Activated CD4-positive, CD25-positive, alpha-beta regulatory T cell treated with anti-CD3 and anti-CD28 coated beads, Interleukin-2, amount 50 U/mL, for 72 hours (primary cell): ENCODE measurements around the gene AKT3.

Source experiments
- DNase-seq: peaks from one replicate; pipeline ENCODE4 v3.0.0; 2021

The AKT3 gene

DNA sequence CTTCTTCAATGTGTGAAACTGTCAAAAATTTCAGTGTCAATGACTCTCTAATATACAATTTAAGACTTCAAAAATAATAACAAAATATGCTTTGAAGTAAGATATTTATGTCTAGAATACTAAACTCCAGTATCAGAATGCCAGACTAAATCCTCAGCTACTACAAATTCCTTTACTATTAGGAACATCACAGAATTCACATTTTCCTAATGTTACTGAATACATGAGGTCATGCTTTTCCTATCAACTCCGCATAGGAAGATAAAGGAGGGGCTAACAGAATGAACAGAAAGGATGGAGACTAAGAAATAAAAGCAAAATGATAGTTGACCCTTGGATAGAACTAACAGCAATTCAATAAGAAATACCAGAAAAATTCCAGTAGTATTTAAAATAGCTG is 301.5 kb downstream of the AKT3 start:
- DNase-seq, result no peak

DNA sequence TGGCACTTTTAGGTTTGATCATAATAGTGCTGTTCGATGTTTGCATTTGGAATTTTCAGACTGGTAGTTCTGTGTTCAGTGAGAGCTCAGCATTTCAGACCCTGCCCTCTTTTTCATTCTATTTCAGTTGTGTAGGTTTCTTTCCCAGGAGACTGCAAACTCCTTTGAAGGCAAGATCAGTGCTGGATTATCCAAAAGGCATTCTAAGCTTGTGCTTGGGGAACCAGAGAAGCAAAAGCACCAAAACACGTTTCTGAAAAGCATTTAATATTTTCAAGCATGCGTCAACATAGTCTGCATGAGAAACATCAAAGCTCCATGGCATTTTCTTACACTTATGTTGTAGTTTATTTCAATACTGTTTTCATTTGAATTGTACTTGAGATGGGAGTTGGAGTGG is 302.2 kb downstream of the AKT3 start:
- no peak for DNase-seq

DNA sequence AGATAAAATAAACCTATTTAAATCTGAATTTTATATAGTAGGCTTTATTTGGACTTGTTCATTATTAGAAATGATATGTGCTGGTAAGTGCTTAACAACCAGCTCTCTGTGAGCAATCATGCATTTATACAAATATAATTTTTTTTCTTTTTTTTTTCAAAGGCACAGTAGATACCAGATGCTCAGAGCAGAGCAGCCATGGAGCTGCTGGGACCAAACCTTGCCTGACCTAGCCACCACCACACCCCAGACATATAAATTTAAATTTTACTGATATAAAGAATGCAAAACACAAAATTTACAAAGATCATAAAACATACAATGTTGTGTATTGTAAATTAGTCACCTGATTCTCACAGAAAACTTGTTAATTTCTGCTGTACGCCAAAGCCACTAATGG is 303.6 kb downstream of the AKT3 start:
- DNase-seq, result no peak

DNA sequence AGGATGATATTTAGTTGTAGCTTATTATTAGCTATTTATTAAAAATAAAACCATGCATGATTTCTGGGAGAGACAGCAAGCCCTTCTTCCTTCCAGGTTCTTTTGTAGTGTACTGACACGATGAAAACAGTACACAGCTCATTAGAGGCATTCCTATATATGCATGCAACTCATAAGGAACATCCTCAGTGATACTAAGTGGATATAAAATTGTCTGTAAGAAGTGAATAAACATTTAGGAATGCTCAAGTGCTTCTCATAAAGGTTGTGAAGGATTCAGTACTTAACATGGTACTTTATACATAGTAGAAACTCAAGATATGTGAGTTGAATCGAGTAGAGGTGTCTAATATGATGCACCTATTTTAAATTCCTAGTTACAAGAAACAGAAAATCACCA is 306.5 kb downstream of the AKT3 start:
- DNase-seq, result no peak

DNA sequence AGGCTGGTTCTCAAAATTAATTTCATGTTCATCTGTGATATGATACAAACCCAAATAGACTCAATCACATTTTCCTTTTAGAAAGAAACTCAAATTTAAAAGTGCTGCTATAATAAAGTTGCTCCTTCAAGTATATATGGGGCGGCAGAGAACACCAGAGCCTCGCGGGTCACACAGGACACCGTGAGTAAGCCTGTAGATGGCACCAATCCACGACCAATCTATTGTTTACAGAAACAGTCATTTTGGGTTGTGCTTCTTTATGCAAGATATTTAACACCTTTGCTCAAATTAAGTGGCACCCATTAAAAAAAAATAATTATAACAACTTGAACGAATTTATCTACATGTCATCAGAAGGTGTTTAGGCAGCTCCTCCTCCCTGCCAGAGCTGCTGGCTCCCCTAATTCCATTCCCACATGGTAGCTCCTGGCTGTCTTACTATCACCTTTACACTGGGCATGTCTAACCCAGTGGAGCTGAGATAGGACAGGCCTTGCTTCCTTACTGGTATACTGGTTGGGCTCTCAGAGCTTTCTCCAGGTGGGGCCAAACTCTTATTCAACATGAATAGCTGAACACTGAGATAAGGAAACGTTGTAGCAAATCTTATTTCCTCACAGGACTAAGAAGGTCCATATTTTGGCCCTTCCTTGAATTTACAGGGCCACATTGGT is 307.2 kb downstream of the AKT3 start:
- DNase-seq, result no peak

DNA sequence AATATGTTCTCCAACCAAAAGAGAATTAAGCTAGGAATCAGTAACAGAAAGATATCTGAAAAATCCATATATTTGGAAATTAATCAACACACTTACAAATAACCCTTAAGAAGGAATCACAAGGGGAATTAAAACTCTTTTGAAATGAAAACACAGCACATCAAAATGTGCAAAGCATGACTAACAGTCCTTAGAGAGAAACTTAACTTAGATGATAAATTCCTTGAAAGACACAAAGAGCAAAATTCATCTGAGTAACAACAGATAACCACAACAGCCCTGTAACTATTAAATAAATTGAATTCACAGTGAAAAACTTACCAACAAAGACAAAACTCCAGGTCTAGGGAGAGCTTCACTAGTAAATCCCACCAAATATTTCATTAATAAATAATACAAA is 310.4 kb downstream of the AKT3 start:
- no peak for DNase-seq

DNA sequence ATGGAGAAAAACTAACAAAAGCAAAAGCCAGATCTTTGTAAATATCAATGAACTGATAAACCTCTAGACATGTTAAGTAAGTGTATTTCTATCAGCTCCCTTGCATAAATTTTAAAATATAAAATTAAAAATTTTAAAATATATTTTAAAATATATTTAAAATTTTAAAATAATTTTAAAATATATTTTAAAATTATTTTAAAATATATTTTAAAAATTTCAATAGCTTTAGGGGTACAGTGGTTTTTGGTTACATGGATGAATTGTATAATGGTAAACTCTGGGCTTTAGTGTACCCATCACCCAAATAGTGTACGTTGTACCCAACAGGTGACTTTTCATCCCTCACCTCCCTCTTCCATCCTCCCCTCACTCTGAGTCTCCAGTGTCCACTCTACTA is 315.0 kb downstream of the AKT3 start:
- no peak for DNase-seq

DNA sequence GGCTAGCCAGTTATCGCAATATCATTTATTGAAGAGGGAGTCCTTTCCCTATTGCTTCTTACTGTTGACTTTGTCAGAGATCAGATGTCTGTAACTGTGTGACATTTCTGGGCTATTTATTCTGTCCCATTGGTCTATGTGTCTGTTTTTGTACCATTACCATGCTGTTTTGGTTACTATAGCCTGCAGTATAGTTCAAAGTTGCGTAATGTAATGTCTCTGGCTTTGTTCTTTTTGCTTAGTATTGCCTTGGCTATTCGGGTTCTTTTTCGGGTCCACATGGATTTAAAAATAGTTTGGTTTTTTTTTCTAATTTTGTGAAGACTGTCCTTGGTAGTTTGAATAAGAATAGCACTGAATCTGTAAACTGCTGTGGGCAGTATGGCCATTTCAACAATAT is 320.5 kb downstream of the AKT3 start:
- DNase-seq, result no peak

DNA sequence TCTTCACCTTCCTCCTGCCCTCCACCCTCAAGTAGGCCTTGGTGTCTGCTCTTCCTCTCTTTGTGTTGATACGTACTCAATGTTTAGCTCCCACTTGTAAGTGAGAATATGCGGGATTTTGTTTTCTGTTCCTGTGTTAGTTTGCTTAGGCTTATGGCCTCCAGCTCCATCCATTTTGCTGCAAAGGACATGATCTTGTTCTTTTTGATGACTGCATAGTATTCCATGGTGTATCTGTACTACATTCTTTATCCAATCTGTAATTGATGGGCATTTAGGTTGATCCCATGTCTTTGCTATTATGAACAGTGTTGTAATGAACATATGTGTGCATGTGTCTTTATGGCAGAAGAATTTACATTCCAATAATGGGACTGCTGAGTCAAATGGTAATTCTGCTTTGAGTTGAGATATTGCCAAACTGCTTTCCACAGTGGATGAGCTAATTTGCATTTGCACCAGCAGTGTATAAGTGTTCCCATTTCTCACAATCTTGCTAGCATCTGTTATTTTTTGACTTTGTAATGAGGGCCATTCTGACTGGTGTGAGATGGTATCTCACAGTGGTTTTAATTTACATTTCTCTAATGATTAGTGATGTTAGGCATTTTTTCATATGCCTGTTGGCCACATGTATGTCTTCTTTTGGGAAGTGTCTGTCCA is 321.5 kb downstream of the AKT3 start:
- no peak for DNase-seq

DNA sequence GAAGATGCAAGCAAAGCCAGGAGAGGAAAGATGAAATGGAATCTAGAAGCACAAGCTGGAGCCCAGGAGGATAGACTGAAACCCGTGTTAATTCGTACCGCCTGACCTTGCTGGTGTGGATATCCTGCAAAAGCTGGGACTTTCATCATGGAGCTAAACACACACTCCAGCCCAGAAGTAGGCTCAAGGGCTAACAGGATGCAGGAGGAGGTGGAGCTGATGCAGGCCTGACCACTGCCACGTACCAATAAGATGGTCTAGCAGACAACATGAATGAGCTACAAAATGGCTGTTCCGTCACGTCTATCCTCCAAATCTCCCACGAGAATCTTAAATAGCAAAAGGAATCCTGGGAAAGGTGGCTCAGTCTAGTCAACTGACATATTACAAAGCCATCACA is 323.9 kb downstream of the AKT3 start:
- no peak for DNase-seq

DNA sequence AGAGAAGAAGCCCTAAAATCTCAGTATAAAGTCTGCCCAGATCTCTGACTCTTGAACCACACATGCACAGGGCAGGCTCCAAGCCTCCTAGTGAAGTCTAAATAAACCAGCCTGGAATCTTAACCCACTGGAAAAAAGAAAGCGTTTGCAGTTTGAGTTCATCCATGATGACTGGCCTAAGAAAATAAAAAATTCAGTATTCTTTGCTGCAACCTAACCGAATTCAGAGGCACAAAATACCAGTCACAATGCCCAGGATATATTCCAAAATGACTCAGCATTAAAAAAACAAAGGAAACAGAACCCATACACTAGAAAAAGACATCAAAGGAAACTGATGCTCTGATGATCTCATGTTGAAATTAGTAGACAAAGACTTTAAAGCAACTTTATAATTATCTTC is 325.0 kb downstream of the AKT3 start:
- no peak for DNase-seq

DNA sequence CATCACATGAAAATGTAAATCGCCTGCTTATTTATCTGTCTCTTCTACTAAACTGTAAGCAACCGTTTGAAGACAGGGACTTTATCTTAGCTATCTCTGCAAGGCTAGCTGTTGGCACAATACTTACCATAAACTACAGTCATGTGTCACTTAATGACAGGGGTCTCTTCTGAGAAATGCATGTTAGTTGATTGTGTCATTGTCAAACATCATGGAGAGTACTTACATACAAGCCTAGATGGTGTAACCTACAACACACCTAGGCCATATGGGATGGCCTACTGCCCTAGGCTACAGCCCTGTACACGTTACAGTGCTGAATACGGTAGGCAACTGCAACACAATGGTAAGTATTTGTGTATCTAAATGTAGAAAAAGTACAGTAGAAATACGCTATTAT is 326.3 kb downstream of the AKT3 start:
- DNase-seq, result no peak

DNA sequence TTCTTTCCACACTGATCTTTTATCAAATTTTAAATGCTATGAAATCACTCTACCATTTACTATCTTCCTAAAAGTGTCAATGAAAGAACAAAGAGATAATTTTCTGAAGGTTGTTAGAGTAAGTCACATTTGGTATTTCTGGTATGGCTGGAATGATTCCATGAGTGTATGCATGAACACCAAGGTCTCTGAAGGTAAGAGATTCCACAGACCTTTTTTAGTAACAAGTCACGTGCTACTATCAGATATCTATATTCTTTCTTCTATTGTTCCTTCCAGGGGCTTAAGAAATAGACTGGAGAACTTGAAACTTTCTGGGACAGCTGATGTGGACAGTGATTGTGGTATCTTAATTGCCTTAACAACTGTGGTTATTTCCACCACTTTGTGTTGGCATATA is 329.2 kb downstream of the AKT3 start:
- no peak for DNase-seq

DNA sequence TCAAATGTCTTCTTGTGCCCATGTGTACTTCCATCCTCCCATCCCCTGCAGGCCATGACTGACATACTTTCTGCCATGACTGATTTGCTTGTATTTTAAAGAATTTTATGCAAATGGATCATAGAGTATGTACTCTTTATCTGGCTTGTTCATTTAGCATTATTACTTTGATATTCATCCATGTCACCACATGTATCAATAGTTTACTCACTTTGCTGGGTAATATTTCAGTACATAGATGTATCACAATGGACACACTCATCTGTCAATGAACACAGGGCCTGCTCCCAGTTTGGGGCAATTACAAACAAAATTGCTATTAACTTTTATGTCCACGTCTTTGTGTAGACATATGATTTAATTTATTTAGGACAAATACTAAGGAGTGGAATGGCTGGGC is 335.1 kb downstream of the AKT3 start:
- no peak for DNase-seq

DNA sequence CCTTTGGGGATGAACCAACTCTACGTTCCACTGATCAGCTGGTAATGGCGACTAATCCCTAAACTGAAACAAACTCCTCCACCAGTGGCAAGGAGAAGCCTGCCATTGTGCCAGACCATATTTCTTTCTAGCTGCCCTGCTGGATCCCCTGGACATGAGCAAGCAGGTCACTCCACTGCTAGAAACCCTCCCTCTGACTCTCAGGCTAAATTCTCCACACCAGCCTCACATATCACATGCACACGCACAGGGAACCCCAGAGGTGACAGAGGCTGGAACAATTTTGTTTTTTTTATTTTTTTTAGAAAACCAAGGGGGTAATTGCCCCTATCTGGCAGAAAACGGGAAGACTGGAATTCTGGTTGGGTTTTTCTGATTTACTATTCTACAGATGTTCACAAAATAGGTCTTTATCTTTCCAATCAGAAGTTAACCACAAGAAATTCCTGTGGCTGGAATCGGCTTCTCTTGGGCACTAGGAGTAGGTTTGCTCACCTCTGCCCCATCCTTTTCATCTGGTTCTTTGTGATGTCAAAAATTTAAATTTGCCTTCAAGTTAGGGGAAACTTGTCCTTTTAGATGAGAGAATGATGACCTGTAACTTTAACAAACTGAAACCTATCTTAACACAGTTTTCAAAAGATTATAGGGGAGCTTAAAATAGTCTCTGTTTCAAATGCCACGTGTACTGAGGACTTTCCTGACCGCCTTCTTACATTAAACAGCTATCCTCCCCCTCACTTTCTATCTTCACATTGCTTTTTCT is 336.1 kb downstream of the AKT3 start:
- DNase-seq, result no peak

DNA sequence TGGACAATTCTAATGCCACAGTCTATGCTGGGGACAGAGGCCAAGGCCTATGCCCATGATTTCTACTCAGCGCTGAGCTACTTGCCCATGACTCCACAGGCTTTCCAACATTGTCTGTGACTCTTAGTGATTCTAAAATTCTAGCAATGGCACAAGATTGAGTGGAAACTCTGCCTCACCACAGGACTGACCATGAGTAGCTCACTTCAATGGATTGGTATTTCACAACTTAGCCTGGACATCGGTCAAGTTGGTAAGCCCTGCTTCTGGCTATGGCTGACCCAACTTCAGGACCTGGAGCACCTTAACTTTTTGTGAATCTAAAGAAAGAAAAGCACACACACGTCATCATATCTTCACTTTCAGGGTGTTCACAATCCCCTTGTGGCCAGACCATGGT is 339.1 kb downstream of the AKT3 start:
- no peak for DNase-seq

DNA sequence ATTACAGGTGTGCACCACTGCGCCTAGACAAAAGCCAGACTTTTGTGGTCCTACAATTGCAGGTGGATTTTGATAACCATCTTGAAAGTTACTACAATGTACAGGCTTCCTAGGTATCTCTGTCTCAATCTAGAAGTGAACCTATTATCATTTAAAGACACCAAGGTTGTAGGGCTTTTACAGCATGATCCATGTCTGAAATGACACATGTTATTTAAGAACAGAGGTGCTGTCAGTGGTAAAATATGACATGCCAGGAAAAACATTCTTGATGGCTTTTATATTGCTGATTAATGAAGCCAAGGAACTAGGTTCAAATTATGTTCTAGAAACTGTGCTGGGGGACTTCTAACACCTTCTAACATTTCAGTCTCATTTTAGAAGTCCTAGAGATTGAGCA is 341.1 kb downstream of the AKT3 start:
- DNase-seq, result no peak

DNA sequence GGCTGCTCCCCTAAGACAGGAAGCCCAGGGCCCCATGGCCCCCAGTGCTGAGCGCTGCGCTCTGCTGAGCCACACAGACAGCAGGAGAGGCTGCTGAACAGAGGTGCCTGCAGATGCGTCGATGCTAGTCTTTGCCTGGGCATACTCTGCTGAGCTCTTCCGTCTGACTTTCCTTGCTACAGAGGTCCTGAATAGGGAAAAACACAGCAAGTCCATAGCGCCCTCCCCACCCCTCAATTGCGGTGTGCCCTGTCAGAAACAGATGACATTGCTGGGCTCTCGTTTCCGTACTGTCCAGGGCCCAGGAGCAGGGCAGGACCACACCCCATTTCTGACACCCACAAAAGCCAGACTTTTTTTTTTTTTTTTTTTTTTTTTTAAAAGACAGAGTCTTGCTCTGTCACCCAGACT is 341.7 kb downstream of the AKT3 start:
- no peak for DNase-seq

DNA sequence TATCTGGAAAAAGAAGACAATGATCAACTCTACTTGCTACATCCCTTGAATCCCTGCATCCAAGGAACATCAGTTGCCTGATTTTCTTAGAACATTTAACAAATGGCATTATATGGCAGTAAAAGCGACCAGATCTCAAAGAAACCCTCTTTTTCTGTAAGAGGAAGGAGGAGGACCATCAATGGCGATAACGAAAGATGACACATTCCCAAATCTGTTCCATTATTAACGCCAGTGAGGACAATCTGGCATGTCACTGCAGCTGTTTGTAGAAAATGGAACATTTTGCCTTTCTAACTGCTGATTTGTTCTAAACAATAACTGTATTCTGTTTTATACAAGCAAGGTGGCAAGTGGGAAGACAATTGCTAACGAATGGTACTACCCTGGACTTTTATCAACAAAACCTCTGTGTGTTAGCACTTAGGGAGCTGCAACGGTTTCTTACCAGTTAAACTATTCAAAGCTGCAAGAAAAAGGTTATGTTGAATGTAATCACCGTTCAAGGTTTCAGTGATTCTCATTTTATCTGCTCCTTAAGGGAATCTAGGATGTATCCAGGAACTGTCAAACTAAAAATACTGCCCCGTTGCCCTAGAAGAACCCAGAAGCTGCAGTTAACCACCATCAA is 342.3 kb downstream of the AKT3 start:
- DNase-seq, result no peak

DNA sequence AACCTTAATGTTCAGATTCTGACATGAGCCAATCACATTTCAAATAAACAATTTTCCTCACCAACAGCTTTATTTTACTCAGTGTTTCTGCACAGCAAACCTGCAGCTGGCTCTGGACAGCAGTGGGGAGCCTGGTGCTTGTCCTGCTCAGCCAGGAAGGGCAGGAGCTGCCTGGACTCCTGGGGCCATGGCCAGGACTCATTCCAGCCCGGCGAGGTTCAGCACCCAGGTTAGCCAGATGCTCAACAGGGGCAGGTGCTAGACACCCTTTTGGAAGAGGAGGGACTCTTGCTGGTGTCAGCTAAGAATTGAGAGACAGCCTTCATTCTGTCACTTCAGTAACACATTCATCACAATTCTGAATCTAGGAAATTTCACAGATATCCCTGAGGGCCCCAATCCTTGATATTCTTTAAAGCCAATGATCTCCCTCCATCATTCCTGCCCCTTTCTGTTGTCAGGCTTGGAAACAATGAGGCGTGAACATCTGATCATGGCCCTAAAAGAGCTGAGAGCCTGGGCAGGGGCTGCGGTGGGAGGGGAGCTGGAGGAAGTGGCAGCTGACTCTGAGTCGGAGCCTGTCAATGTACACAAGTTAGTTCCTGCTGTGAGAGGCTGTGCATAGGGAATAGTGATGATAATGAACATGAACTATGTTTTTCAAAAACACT is 342.9 kb downstream of the AKT3 start:
- DNase-seq, result no peak

DNA sequence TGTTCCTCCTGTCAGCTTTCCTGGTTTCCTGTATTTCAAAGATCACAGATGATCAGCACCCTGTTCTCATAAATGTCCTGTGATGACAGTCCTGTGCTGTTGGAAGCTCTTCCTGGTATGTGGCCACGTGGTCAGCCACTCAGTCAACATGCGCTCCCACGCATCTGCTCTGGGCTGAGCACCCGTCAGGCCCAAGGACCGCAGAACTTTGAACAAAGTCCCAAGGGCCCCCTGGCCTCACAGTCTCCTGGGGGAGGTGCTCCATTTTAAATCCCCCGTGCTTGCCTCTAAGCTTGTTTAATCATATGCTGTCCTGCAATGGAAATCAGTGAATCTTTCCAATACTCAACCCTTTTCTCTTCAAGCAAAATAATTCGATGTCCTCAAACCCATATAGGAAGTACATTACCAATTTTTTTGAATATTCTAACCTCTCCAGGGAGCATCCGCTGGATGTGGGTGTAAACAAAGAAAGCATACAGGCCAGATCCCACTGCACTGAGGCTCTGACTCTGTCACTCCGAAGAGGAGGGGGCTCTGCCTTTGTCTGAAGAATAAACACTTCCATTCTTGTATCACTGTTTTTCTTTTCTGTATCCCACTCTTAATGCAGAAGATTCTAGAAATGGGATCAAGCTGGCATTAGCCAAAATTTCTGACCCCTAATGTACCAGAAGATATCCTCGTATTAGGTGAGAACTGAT is 343.9 kb downstream of the AKT3 start:
- DNase-seq, result no peak

DNA sequence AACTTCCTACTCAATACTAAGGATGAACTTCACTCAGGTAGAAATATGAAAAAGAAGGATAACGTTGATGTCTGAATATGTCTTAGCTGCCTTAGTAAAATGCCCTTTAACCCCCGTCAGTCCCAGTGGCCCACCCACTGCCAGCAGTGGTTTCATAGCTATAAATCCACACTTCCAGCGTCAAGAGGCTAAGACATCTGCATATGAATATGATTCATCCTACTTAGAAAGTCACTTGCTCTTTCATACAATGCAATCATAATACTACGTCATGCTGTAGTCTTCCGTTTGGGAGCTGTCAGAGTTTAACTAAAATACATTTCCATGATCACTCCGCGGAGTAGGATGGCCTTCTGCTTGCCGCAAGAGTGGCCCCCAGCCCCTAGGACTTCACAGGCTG is 346.9 kb downstream of the AKT3 start:
- no peak for DNase-seq

DNA sequence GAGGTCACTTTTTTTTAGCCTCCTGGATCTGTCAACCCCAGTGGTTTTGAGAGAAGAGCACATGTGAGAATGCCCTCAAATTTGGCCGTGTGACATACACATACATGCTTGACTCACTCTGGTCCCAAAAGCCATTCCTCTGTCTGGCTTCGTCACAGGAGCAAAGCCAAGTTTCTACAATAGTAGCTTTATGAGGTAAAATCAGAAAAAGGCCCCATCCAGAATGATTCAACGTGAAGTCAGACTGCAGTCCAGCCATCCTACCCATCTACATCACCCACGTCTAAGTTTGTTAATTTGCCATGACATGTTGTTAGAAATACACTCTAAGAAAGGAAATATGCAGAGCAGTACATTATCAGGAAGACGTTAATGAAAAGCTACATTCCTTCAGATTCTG is 349.0 kb downstream of the AKT3 start:
- DNase-seq, result no peak
